ENCODE results near the gene C9. TPM values are rescaled to one million over a fixed set of nuclear protein-coding genes. Genes with fewer than 3 reads are reported as not detected.

Gene C9
- total and polyA plus RNA-seq, 3 donors from 2014 or later = 0.16 to 0.95 (median 0.74) TPM

GRCh38 chr5:39369123-39369815 lies 5.0 kb upstream of the C9 start:
- intact Hi-C loops (cut with DNase I; ENCODE audit: low total_unique reads) = no loop called here
- Histone ChIP-seq H3K4me1 (no peaks in the 10 kb centered on the region), H3K27me3 (no peaks in the 10 kb centered on the region), H3K4me3 (no peak overlapping the region), H3K36me3 (ENCODE audit: low read depth, missing control alignments) (no peaks in the 10 kb centered on the region), H3K27ac (no peak overlapping the region), H3K9me3 (no peaks in the 10 kb centered on the region)
- 87 to 88% methylated on average over 5 of the region's 5 CpGs for WGBS, 2 donors
- DNase-seq = no peak
- TF ChIP-seq, protein P1, sequence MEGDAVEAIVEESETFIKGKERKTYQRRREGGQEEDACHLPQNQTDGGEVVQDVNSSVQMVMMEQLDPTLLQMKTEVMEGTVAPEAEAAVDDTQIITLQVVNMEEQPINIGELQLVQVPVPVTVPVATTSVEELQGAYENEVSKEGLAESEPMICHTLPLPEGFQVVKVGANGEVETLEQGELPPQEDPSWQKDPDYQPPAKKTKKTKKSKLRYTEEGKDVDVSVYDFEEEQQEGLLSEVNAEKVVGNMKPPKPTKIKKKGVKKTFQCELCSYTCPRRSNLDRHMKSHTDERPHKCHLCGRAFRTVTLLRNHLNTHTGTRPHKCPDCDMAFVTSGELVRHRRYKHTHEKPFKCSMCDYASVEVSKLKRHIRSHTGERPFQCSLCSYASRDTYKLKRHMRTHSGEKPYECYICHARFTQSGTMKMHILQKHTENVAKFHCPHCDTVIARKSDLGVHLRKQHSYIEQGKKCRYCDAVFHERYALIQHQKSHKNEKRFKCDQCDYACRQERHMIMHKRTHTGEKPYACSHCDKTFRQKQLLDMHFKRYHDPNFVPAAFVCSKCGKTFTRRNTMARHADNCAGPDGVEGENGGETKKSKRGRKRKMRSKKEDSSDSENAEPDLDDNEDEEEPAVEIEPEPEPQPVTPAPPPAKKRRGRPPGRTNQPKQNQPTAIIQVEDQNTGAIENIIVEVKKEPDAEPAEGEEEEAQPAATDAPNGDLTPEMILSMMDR (IDR thresholded peaks at IDR 0.05) = no peak
- TF ChIP-seq POLR2A (IDR thresholded peaks at IDR 0.05) = no peak

- TF ChIP-seq, protein P1 (IDR thresholded peaks at IDR 0.05) = no peak
- no peak for TF ChIP-seq POLR2A (IDR thresholded peaks at IDR 0.05)
- WGBS, 2 donors = 55 to 72% methylated on average over 4 of the region's 4 CpGs
- Histone ChIP-seq H3K27ac (no peak overlapping the region), H3K4me1 (no peaks in the 10 kb centered on the region), H3K9me3 (no peaks in the 10 kb centered on the region), H3K36me3 (ENCODE audit: low read depth, missing control alignments) (no peaks in the 10 kb centered on the region), H3K4me3 (no peak overlapping the region), H3K27me3 (no peaks in the 10 kb centered on the region)
- no peak for DNase-seq
- intact Hi-C loops (cut with DNase I; ENCODE audit: low total_unique reads) = no loop called here
Measured at GRCh38 chr5:39368116-39368515, 3.8 kb upstream of the C9 start.

GRCh38 chr5:39367711-39368110 lies 3.4 kb upstream of the C9 start:
- 61 to 62% methylated on average over 3 of the region's 3 CpGs for WGBS, 2 donors
- Histone ChIP-seq H3K4me1 (no peaks in the 10 kb centered on the region), H3K27ac (no peak overlapping the region), H3K4me3 (no peak overlapping the region), H3K9me3 (no peaks in the 10 kb centered on the region), H3K36me3 (ENCODE audit: low read depth, missing control alignments) (no peaks in the 10 kb centered on the region), H3K27me3 (no peaks in the 10 kb centered on the region)
- intact Hi-C loops (cut with DNase I; ENCODE audit: low total_unique reads) = no loop called here
- DNase-seq = no peak
- TF ChIP-seq POLR2A (IDR thresholded peaks at IDR 0.05) = no peak
- TF ChIP-seq, protein P1 (IDR thresholded peaks at IDR 0.05) = no peak

DNA sequence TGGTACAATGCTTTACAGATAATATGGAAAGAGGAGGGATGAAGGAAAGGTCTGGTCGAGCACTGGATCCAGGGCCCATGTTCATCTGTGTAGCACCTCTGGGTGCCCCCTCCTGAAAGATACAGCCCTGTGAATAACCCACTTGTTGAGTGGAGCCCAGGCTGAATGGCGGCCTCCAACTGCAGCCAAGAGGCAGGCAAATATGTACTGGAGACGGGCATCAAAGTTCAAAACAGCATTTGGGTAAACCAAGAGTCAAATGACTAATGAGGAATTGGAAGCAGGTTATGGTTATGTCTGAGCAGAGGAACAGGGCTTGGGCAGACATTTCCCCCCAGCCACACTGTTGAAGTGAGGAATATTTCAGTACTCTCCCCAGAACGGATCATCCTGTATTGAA lies 1.1 kb downstream of the C9 start:
- Histone ChIP-seq H3K36me3 (ENCODE audit: low read depth, missing control alignments) (no peaks in the 10 kb centered on the region), H3K9me3 (no peaks in the 10 kb centered on the region), H3K27ac (no peak overlapping the region), H3K27me3 (no peaks in the 10 kb centered on the region), H3K4me3 (no peak overlapping the region), H3K4me1 (no peaks in the 10 kb centered on the region)
- TF ChIP-seq POLR2A (IDR thresholded peaks at IDR 0.05) = no peak
- TF ChIP-seq, protein P1 (IDR thresholded peaks at IDR 0.05) = no peak
- intact Hi-C loops (cut with DNase I; ENCODE audit: low total_unique reads) = no loop called here
- 92 to 94% methylated on average over 4 of the region's 4 CpGs for WGBS, 2 donors
- no peak for DNase-seq

DNA sequence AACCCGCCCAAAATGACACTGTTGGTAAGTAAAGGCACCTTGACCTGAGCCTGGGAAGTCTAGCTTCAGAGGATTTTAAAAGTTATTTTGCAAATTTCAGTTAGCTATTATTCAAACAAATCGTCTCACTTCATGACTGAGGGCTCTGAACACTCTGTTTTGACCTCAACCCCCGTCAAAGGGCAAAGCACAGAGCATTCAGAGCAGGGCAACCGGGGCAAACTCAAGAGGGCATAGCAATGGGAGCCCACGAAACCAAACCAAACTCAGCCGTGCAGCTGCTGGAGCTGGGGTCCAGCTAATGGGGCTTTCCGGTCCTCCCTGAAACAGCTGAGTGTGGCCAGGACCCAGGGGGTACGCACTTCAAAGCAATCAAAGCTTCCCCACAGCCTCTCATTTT lies 1.6 kb downstream of the C9 start:
- Histone ChIP-seq H3K27me3 (no peaks in the 10 kb centered on the region), H3K9me3 (no peaks in the 10 kb centered on the region), H3K36me3 (ENCODE audit: low read depth, missing control alignments) (no peaks in the 10 kb centered on the region), H3K27ac (no peak overlapping the region), H3K4me3 (no peak overlapping the region), H3K4me1 (no peaks in the 10 kb centered on the region)
- intact Hi-C loops (cut with DNase I; ENCODE audit: low total_unique reads) = no loop called here
- TF ChIP-seq, protein P1 (IDR thresholded peaks at IDR 0.05) = no peak
- TF ChIP-seq POLR2A (IDR thresholded peaks at IDR 0.05) = no peak
- 90 to 96% methylated on average over 4 to 8 of the region's 8 CpGs for WGBS, 2 donors
- DNase-seq = no peak

Data from testis (tissue), 3 donors.